CD4-positive, alpha-beta T cell (primary cell): Measurements from ENCODE around the gene LSAMP. TPM values are rescaled to one million over a fixed set of nuclear protein-coding genes. Genes with fewer than 3 reads are reported as not detected.

Experiments
- ATAC-seq: fragments of 200-7000 bp; cut with Tn5 transposase; one replicate; pipeline ENCODE4 v1.10.0; 2022; ENCODE audit warnings: mild to moderate bottlenecking; ENCODE audit not compliant: poor library complexity
- CTCF ChIA-PET: fragments of 350-600 bp; sonication (Branson Sonifier 250); formaldehyde crosslinking; loops from one replicate; lab custom pipeline; 2021; ENCODE audit warnings: antibody characterized with exemption, inconsistent platforms; lab: Charles Lee
- POLR2A ChIA-PET: fragments of 350-600 bp; sonication (Branson Sonifier 250); formaldehyde crosslinking; loops from one replicate; lab custom pipeline; 2021; ENCODE audit warnings: antibody characterized with exemption, inconsistent platforms; lab: Charles Lee
- DNase-seq, 14 experiments: peaks; one replicate each; pipeline ENCODE4 v3.0.0-alpha.2; 2013 to 2020; ENCODE audit warnings: mixed read lengths in 2 of 14
- H3K27ac ChIP-seq, 2 donors: one replicate each; pipeline versions ENCODE4 v1.5.1 to v1.7.0; 2013; ENCODE audit warnings: low read length in 2 of 2, low read depth in 1 of 2, mild to moderate bottlenecking in 1 of 2
- H3K27me3 ChIP-seq, 2 experiments: 1 replicate in 1 of 2; 2 replicates in 1 of 2; pipeline versions ENCODE4 v1.6.1 to v1.7.0; 2013; ENCODE audit warnings: low read length in 2 of 2, control low read depth in 1 of 2, mild to moderate bottlenecking in 1 of 2, moderate library complexity in 1 of 2; ENCODE audit not compliant: insufficient read depth in 2 of 2, control insufficient read depth in 1 of 2
- H3K36me3 ChIP-seq: one replicate; pipeline ENCODE4 v1.6.1; 2013; ENCODE audit warnings: low read length, control low read depth; ENCODE audit not compliant: insufficient read depth
- H3K4me1 ChIP-seq: one replicate; pipeline ENCODE4 v1.6.1; 2013; ENCODE audit warnings: low read length, control low read depth; ENCODE audit not compliant: insufficient read depth
- H3K4me3 ChIP-seq: one replicate; pipeline ENCODE4 v1.5.1; 2013; ENCODE audit warnings: mild to moderate bottlenecking, low read length, moderate library complexity
- H3K9me3 ChIP-seq, 2 experiments: 1 replicate in 1 of 2; 2 replicates in 1 of 2; pipeline versions ENCODE4 v1.6.1 to v1.7.0; 2013; ENCODE audit warnings: low read length in 2 of 2, mild to moderate bottlenecking in 2 of 2, control low read depth in 1 of 2, moderate library complexity in 1 of 2; ENCODE audit not compliant: control insufficient read depth in 1 of 2, insufficient read depth in 1 of 2
- H3K27ac Mint-ChIP-seq: one replicate; pipeline ENCODE4 v1.8.0; 2020; ENCODE audit warnings: mixed read lengths
- H3K27me3 Mint-ChIP-seq: one replicate; pipeline ENCODE4 v1.8.0; 2021; ENCODE audit warnings: mixed read lengths
- H3K36me3 Mint-ChIP-seq: one replicate; pipeline ENCODE4 v1.8.0; 2021; ENCODE audit warnings: low read depth, mixed read lengths
- H3K4me1 Mint-ChIP-seq: one replicate; pipeline ENCODE4 v1.8.0; 2021; ENCODE audit warnings: low read depth, mixed read lengths
- H3K4me3 Mint-ChIP-seq: one replicate; pipeline ENCODE4 v1.8.0; 2020; ENCODE audit warnings: mild to moderate bottlenecking, mixed read lengths
- H3K9me3 Mint-ChIP-seq: one replicate; pipeline ENCODE4 v1.8.0; 2020; ENCODE audit warnings: mixed read lengths
- intact Hi-C, 2 experiments: fragments of 100-400 bp; cut with DNase I in 1 of 2; cut with micrococcal nuclease in 1 of 2; formaldehyde crosslinking; loops; one replicate each; pipeline versions ENCODE4 v1.15.1 to v1.9.0; 2023 to 2025; cut with DNase I, micrococcal nuclease
- total RNA-seq, 174 experiments: library from RNA in 2 of 174; stranded (reverse) in 2 of 174; gene quantifications; one replicate each; pipeline ENCODE4 v1.2.3 and lab custom pipeline; 2021 to 2026
- TF ChIP-seq, protein P1 (sequence below): fragments of 200-600 bp; IDR thresholded peaks from one replicate; pipeline ENCODE4 v1.8.0; 2022; ENCODE audit warnings: antibody characterized with exemption, mild to moderate bottlenecking

The LSAMP gene
- total RNA-seq, 2 experiments from 2014 or later, result not detected

- Histone ChIP-seq H3K4me1 (no peaks in the 10 kb centered on the region), H3K9me3 (peaks cover 0 to 3% of the 10 kb centered on the region in 2 experiments), H3K27me3 (no peaks in the 10 kb centered on the region), H3K36me3 (no peaks in the 10 kb centered on the region), H3K27ac (no peak overlapping the region), H3K4me3 (no peak overlapping the region)
- TF ChIP-seq, protein P1, sequence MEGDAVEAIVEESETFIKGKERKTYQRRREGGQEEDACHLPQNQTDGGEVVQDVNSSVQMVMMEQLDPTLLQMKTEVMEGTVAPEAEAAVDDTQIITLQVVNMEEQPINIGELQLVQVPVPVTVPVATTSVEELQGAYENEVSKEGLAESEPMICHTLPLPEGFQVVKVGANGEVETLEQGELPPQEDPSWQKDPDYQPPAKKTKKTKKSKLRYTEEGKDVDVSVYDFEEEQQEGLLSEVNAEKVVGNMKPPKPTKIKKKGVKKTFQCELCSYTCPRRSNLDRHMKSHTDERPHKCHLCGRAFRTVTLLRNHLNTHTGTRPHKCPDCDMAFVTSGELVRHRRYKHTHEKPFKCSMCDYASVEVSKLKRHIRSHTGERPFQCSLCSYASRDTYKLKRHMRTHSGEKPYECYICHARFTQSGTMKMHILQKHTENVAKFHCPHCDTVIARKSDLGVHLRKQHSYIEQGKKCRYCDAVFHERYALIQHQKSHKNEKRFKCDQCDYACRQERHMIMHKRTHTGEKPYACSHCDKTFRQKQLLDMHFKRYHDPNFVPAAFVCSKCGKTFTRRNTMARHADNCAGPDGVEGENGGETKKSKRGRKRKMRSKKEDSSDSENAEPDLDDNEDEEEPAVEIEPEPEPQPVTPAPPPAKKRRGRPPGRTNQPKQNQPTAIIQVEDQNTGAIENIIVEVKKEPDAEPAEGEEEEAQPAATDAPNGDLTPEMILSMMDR, result no peak
- intact Hi-C loops, result no loop called here
- ATAC-seq, result no peak
- ChIA-PET POLR2A (no interaction called here), CTCF (no interaction called here)
- H3K27me3 Mint-ChIP-seq, result no peaks in the 10 kb centered on the region
- H3K36me3 Mint-ChIP-seq, result no peaks in the 10 kb centered on the region
- no peak for DNase-seq
- no peaks in the 10 kb centered on the region for H3K4me1 Mint-ChIP-seq
- H3K4me3 Mint-ChIP-seq, result no peak overlapping the region
- no peaks in the 10 kb centered on the region for H3K9me3 Mint-ChIP-seq
- no peak overlapping the region for H3K27ac Mint-ChIP-seq
Measured at GRCh38 chr3:115977866-115978265, 467.4 kb downstream of the LSAMP start.

GRCh38 chr3:115975796-115976195, 469.5 kb downstream of the LSAMP start:
- no peaks in the 10 kb centered on the region for H3K4me1 Mint-ChIP-seq
- TF ChIP-seq, protein P1, result no peak
- intact Hi-C loops, result no loop called here

GRCh38 chr3:115975353-115975752, 469.9 kb downstream of the LSAMP start:
- H3K36me3 Mint-ChIP-seq, result no peaks in the 10 kb centered on the region
- Histone ChIP-seq H3K9me3 (peaks cover 0 to 3% of the 10 kb centered on the region in 2 experiments), H3K4me3 (no peak overlapping the region), H3K4me1 (no peaks in the 10 kb centered on the region), H3K27ac (no peak overlapping the region), H3K36me3 (no peaks in the 10 kb centered on the region), H3K27me3 (no peaks in the 10 kb centered on the region)
- no peaks in the 10 kb centered on the region for H3K4me1 Mint-ChIP-seq
- DNase-seq (no peak), ATAC-seq (no peak)
- POLR2A ChIA-PET, result no interaction called here
- no peak overlapping the region for H3K4me3 Mint-ChIP-seq
- H3K27me3 Mint-ChIP-seq, result no peaks in the 10 kb centered on the region
- no peak overlapping the region for H3K27ac Mint-ChIP-seq
- intact Hi-C loops, result no loop called here
- H3K9me3 Mint-ChIP-seq, result no peaks in the 10 kb centered on the region
- TF ChIP-seq, protein P1, result no peak
- CTCF ChIA-PET, result no interaction called here

More at GRCh38 chr3:115975796-115976195, 469.5 kb downstream of the LSAMP start:
- H3K4me1 ChIP-seq, result no peaks in the 10 kb centered on the region
- H3K27ac ChIP-seq, result no peak overlapping the region
- H3K9me3 ChIP-seq, result peaks cover 0 to 3% of the 10 kb centered on the region in 2 experiments
- DNase-seq (no peak), ATAC-seq (no peak)
- Mint-ChIP-seq H3K4me3 (no peak overlapping the region), H3K9me3 (no peaks in the 10 kb centered on the region), H3K27me3 (no peaks in the 10 kb centered on the region), H3K36me3 (no peaks in the 10 kb centered on the region), H3K27ac (no peak overlapping the region)
- no peaks in the 10 kb centered on the region for H3K36me3 ChIP-seq
- POLR2A ChIA-PET, result no interaction called here
- no peak overlapping the region for H3K4me3 ChIP-seq
- H3K27me3 ChIP-seq, result no peaks in the 10 kb centered on the region
- CTCF ChIA-PET, result no interaction called here
